Lower lobe of right lung (tissue), 2 donors: Measurements from ENCODE around the gene TMEM270. TPM values are rescaled to one million over a fixed set of nuclear protein-coding genes. Genes with fewer than 3 reads are reported as not detected.

Source experiments
- ATAC-seq, 2 donors: fragments of 200-7000 bp; cut with Tn5 transposase; one replicate each; pipeline ENCODE4 v1.9.1; 2020 to 2022; ENCODE audit warnings: mild to moderate bottlenecking in 2 of 2, moderate library complexity in 2 of 2
- DNase-seq: peaks from one replicate; pipeline ENCODE4 v3.0.0-alpha.2; 2020
- H3K27ac ChIP-seq: fragments of 200-600 bp; one replicate; pipeline ENCODE4 v1.8.0; 2022
- H3K27me3 ChIP-seq: fragments of 200-600 bp; one replicate; pipeline ENCODE4 v1.8.0; 2022; ENCODE audit warnings: low read depth
- H3K36me3 ChIP-seq: fragments of 200-600 bp; one replicate; pipeline ENCODE4 v1.8.0; 2022; ENCODE audit warnings: mild to moderate bottlenecking
- H3K4me1 ChIP-seq: fragments of 200-600 bp; one replicate; pipeline ENCODE4 v1.8.0; 2022
- H3K4me3 ChIP-seq: fragments of 200-600 bp; one replicate; pipeline ENCODE4 v1.8.0; 2022; ENCODE audit warnings: mild to moderate bottlenecking
- H3K9me3 ChIP-seq: fragments of 200-600 bp; one replicate; pipeline ENCODE4 v1.8.0; 2022
- intact Hi-C: fragments of 100-400 bp; cut with DNase I; formaldehyde crosslinking; loops from one replicate; pipeline ENCODE4 v1.11.0; 2022
- total RNA-seq: library from RNA; stranded (reverse); fragmentation: NEBNext Ultra II Directional; extraction: Animal tissue kit (Norgen Biotek cat#: 25700); gene quantifications from one replicate; pipeline ENCODE4 v1.2.1, GENCODE V29; 2021
- TF ChIP-seq, protein P1 (sequence below): fragments of 200-600 bp; IDR thresholded peaks from one replicate; pipeline ENCODE4 v1.8.0; 2022; ENCODE audit warnings: antibody characterized with exemption, mild to moderate bottlenecking
- donor health status: DM: no; HTN: yes; CAD: no; lungs with severe emphysema.

The TMEM270 gene
- total RNA-seq, 1 donor from 2014 or later: not detected

DNA sequence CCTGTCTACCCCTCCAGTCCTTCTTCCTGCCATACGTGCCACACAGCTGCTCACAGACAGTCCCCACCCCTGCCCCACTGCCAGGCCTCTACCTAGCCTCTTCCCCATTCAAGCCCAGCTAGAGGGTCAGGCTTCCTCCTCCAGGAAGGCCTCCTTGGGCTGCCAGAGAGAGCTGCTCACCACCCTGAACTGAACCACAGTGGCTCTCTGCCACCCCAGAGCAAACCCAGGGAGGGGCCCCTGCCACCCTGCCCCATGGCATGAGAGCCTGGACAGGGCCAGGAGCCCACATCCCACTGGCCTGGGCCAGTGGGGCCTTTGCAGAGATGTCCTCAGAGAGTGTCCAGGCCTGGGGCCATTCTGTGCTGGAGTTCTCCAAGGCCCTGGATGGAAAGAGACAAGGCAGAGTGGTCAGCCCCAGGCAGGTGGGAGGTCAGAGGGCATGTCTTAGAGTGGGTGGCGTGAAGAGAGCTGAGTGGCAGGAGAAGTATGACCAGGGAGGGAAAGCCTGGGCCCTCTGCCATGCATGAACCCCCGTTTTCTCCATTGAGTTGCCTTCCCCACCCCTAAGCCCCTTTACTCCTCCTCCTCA lies 40.4 kb downstream of the TMEM270 start:
- Histone ChIP-seq H3K4me1 (peaks cover 8% of the 10 kb centered on the region), H3K4me3 (no peak overlapping the region), H3K27me3 (no peaks in the 10 kb centered on the region), H3K9me3 (no peaks in the 10 kb centered on the region), H3K27ac (no peak overlapping the region), H3K36me3 (no peaks in the 10 kb centered on the region)
- ATAC-seq: no peak
- intact Hi-C loops: no loop called here
- DNase-seq: no peak
- TF ChIP-seq, protein P1, sequence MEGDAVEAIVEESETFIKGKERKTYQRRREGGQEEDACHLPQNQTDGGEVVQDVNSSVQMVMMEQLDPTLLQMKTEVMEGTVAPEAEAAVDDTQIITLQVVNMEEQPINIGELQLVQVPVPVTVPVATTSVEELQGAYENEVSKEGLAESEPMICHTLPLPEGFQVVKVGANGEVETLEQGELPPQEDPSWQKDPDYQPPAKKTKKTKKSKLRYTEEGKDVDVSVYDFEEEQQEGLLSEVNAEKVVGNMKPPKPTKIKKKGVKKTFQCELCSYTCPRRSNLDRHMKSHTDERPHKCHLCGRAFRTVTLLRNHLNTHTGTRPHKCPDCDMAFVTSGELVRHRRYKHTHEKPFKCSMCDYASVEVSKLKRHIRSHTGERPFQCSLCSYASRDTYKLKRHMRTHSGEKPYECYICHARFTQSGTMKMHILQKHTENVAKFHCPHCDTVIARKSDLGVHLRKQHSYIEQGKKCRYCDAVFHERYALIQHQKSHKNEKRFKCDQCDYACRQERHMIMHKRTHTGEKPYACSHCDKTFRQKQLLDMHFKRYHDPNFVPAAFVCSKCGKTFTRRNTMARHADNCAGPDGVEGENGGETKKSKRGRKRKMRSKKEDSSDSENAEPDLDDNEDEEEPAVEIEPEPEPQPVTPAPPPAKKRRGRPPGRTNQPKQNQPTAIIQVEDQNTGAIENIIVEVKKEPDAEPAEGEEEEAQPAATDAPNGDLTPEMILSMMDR: no peak

GRCh38 chr7:73901823-73902597 lies 41.1 kb downstream of the TMEM270 start:
- TF ChIP-seq, protein P1: no peak
- intact Hi-C loops: no loop called here
- Histone ChIP-seq H3K4me3 (no peak overlapping the region), H3K9me3 (no peaks in the 10 kb centered on the region), H3K36me3 (no peaks in the 10 kb centered on the region), H3K27me3 (no peaks in the 10 kb centered on the region), H3K4me1 (peaks cover 8% of the 10 kb centered on the region), H3K27ac (no peak overlapping the region)
- DNase-seq (peak; percentile 49), ATAC-seq (no peak)

GRCh38 chr7:73903321-73904218 lies 42.6 kb downstream of the TMEM270 start:
- H3K9me3 ChIP-seq: no peaks in the 10 kb centered on the region
- no peak overlapping the region for H3K27ac ChIP-seq
- ATAC-seq (no peak), DNase-seq (peak; percentile 19)
- TF ChIP-seq, protein P1: no peak
- no peaks in the 10 kb centered on the region for H3K36me3 ChIP-seq
- H3K4me3 ChIP-seq: no peak overlapping the region
- no peaks in the 10 kb centered on the region for H3K27me3 ChIP-seq
- intact Hi-C loops: no loop called here
- H3K4me1 ChIP-seq: peaks cover 8% of the 10 kb centered on the region

DNA sequence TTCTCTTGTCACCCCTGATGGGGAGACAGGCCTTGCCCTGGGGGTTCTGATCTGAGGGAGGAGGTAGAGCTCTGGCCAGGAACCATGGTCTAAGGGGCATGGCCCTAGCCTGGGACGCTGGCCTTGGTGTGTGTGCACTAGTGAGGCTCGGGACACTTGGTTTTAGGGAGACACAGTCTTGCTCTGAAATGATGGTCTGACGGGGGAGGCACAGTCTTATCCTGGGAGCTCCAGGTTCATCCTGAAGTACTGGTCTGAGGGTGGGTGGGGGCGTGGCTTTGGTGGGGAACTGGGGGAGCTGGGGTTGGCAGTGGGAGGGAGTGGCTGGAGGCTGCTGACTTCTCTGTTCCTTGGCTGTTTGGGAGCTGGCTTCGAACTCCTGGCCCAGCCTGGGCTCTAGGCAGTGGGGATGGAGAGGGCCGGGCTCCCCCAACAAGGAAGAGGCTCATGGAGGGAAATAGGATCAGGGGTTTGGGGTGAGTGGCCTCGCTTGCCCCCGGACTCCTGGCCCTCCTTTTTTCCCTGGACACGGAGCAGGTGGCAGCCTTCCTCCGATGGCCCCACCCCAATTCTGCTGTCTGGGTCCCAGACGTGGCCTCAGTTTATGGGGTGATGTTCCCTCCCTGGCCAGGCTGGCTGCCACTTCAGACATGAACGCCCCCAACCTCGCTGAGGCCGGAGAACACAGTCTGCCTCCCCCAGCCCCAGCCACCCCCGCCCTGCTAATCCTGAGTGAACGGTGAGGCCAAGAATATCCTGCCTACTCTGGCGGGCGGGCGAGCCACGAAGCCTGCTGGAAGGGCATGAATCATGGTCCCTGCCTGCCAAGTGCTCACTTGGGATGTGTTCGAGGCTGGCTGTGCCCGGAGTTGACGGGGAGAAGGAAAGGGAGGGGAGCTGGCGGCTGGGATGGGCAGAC lies 43.5 kb downstream of the TMEM270 start:
- DNase-seq: peak; percentile 37
- Histone ChIP-seq H3K4me1 (peaks cover 15% of the 10 kb centered on the region), H3K4me3 (no peak overlapping the region), H3K9me3 (no peaks in the 10 kb centered on the region), H3K27me3 (no peaks in the 10 kb centered on the region), H3K27ac (no peak overlapping the region), H3K36me3 (no peaks in the 10 kb centered on the region)
- TF ChIP-seq, protein P1: no peak
- no peak for ATAC-seq
- intact Hi-C loops: no loop called here

DNA sequence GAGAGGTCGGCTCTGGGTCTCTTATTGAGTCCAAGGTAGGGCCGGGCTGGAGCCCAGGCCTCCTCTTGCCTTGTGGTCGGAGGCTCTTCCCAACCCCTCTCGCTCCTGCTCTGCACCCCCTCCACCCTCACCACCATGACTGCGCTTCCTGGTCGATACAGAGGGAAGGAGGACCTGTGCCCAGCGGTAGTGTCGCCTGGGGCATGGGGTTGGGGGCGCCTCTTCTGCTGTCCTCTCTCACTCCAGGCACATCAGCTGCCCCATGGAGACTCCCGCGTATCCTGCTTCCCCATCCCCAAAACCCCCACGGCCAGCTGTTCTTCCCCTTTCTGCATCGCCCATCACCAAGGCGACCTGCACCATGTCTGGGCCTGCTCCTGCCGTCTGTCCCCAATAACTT lies 44.4 kb downstream of the TMEM270 start:
- no peaks in the 10 kb centered on the region for H3K36me3 ChIP-seq
- H3K9me3 ChIP-seq: no peaks in the 10 kb centered on the region
- no peaks in the 10 kb centered on the region for H3K27me3 ChIP-seq
- intact Hi-C loops: no loop called here
- no peak overlapping the region for H3K27ac ChIP-seq
- ATAC-seq: no peak
- DNase-seq: peak; percentile 38
- H3K4me3 ChIP-seq: no peak overlapping the region
- H3K4me1 ChIP-seq: peaks cover 13% of the 10 kb centered on the region
- TF ChIP-seq, protein P1: no peak
